Gastroesophageal sphincter (tissue), 3 donors: ENCODE results near the gene IFI16.

Experiments
- CTCF ChIP-seq, 4 experiments: fragments of 200-600 bp in 2 of 4; fragments of 450-650 bp in 2 of 4; sonication (generic) in 1 of 4; IDR thresholded peaks; one replicate each; pipeline ENCODE4 v1.5.1; 2017 to 2019; ENCODE audit warnings: antibody characterized with exemption in 4 of 4, mild to moderate bottlenecking in 2 of 4, moderate library complexity in 2 of 4
- POLR2A ChIP-seq, 2 donors: fragments of 450-650 bp; IDR thresholded peaks; one replicate each; pipeline ENCODE4 v1.6.1; 2017; ENCODE audit warnings: antibody characterized with exemption in 2 of 2, mild to moderate bottlenecking in 2 of 2, moderate library complexity in 1 of 2
- POLR2AphosphoS5 ChIP-seq: sonication (generic); formaldehyde crosslinking; IDR thresholded peaks from one replicate; pipeline ENCODE4 v1.6.1; 2017; ENCODE audit warnings: antibody characterized with exemption

- no peak for TF ChIP-seq POLR2A (IDR thresholded peaks at IDR 0.05)
- no peak for TF ChIP-seq CTCF (IDR thresholded peaks at IDR 0.05)
- no peak for TF ChIP-seq POLR2AphosphoS5
These were observed 67.6 kb downstream of the IFI16 start for GRCh38 chr1:159077120-159077961.
